Stimulated activated naive CD8-positive, alpha-beta T cell treated with anti-CD3 and anti-CD28 coated beads, Interleukin-15, amount 100 ng/mL, for 72 hours (primary cell): ENCODE results near the gene THEM5.

Experiments used
- ATAC-seq: fragments of 150-1000 bp; cut with Tn5 transposase; 2 replicates; pipeline ENCODE4 v1.10.0; 2021; ENCODE audit warnings: mild to moderate bottlenecking, moderate library complexity
- DNase-seq, 2 donors: peaks; one replicate each; pipeline ENCODE4 v3.0.0; 2021 to 2022
- H3K27ac Mint-ChIP-seq, 2 donors: one replicate each; pipeline ENCODE4 v1.8.0; 2022; ENCODE audit warnings: mild to moderate bottlenecking in 2 of 2, mixed read lengths in 2 of 2, moderate library complexity in 2 of 2
- H3K27me3 Mint-ChIP-seq: one replicate; pipeline ENCODE4 v1.8.0; 2022; ENCODE audit warnings: mixed read lengths
- H3K4me1 Mint-ChIP-seq: one replicate; pipeline ENCODE4 v1.8.0; 2022; ENCODE audit warnings: mild to moderate bottlenecking, mixed read lengths
- H3K4me3 Mint-ChIP-seq, 2 donors: one replicate each; pipeline ENCODE4 v1.8.0; 2022; ENCODE audit warnings: mild to moderate bottlenecking in 2 of 2, mixed read lengths in 2 of 2, moderate library complexity in 1 of 2
- H3K9me3 Mint-ChIP-seq, 2 donors: one replicate each; pipeline ENCODE4 v1.8.0; 2022; ENCODE audit warnings: mixed read lengths in 2 of 2

The THEM5 gene

DNA sequence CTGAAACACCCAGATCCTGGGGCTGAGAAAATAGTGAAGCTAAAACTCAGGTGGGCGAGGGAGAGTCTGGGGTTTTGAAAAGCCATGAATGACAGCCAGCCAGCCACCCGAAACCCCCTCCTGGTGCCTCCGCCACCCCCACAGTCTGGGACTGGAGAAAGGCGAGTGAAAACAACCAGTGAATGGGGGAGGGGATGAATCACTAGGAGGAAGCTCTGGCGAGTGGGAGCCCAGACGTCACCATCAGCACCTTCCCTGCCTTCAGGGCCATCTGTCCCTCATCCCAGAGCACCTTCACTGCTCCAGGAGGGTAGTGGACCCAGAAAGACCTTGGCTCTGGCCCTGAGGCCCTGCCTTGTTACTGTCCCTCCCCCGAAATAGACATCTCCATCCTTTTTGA lies 31.1 kb downstream of the THEM5 start:
- Mint-ChIP-seq H3K27ac (peak overlapping the region in 1 of 2 donors; percentile 89), H3K4me3 (peak overlapping the region in 1 of 2 donors; percentile 70), H3K9me3 (no peaks in the 10 kb centered on the region), H3K4me1 (peaks cover 65% of the 10 kb centered on the region), H3K27me3 (no peaks in the 10 kb centered on the region)
- peak in 1 of 2 donors; percentile 53 for DNase-seq
- ATAC-seq = peak; percentile 58

DNA sequence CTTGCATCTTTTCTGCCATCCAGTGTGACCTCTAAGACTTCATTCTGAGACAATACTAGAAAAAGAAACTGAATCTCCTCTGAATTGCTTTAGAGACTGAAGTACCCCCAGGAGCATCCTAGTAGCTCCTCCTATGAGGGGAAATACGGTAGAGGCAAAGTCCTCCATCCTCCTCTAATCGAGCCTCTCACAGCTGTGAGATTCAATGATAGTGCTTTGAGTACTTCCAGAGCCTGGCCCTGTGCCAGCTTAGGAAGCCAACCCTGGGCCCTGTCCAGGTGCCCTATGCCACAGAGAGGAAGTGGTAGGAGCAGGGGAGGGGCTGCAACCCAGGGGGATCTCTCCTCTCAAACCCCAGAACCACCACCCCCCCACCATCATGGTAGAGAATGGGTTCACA lies 32.6 kb downstream of the THEM5 start:
- no peak overlapping the region for H3K27ac Mint-ChIP-seq
- ATAC-seq = peak; percentile 16
- no peak overlapping the region for H3K4me3 Mint-ChIP-seq
- H3K27me3 Mint-ChIP-seq = no peaks in the 10 kb centered on the region
- H3K9me3 Mint-ChIP-seq = no peaks in the 10 kb centered on the region
- no peak for DNase-seq
- peaks cover 68% of the 10 kb centered on the region for H3K4me1 Mint-ChIP-seq

DNA sequence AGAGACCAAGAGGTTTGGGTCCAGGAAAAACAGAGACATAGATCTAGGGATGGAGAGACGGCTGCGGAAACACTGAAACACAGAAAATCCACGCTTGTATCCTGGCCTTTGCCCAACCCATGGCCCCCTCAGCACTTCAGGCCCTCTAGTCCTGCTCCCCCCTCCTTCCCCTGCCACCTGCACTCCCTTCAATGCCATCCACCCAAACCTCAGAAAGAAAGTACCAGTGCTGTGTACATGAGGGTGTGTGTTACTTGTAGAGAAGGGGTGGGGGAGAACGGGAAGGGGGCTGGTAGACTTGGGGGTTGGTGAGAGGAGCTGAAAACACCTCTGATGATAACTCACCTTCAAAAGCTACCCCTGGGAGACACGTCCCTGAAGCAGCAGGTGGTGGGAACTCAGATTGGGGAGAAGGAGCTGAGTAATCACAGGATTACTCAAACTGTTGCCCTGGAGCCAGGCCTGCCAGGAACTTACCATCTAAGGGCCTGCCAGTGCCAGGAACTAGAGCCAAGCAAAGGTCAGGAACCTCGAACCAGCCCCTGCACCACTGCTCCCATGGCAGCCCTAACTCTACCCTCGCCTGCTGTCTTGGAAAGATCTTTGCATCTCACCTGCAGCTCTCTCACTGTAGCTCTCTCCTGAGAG lies 33.4 kb downstream of the THEM5 start:
- H3K27me3 Mint-ChIP-seq = no peaks in the 10 kb centered on the region

DNA sequence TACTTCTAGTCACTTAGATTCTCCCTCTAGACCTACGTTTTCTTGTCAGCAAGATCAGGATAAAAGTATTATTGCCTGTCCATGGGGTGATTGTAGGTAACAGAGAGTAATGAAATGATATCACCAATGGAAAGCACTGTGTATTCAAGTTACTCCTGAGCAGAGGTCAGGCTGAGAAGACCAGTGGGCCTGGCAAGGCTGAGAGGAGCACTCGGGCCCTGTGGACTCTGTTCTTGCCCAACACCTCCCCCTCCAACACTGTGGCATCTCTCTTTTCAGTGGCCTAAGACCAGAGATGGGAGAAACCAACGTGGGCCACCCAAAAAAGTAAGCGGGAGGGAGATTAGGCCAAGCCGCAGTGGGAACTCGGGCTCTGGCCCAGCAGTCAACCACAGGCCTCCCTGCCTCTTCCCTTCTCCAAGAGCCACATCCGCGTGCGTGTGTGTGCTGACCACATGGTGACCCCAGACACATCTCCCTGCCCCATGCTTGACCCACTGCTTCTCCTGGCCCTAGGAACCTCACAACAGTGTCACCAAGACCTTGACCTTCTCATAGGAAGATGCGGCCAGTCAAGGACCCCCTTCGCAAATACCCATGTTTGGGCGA lies 34.2 kb downstream of the THEM5 start:
- DNase-seq (no peak), ATAC-seq (no peak)
- no peak overlapping the region for H3K27ac Mint-ChIP-seq
- peaks cover 69% of the 10 kb centered on the region for H3K4me1 Mint-ChIP-seq
- H3K27me3 Mint-ChIP-seq = no peaks in the 10 kb centered on the region
- H3K9me3 Mint-ChIP-seq = no peaks in the 10 kb centered on the region
- H3K4me3 Mint-ChIP-seq = no peak overlapping the region

More for the DNA sequence above, 33.4 kb downstream of the THEM5 start:
- H3K27ac Mint-ChIP-seq = peak overlapping the region in 1 of 2 donors; percentile 61
- peaks cover 68% of the 10 kb centered on the region for H3K4me1 Mint-ChIP-seq
- H3K4me3 Mint-ChIP-seq = no peak overlapping the region
- peak; percentile 45 for ATAC-seq
- no peaks in the 10 kb centered on the region for H3K9me3 Mint-ChIP-seq
- DNase-seq = no peak

DNA sequence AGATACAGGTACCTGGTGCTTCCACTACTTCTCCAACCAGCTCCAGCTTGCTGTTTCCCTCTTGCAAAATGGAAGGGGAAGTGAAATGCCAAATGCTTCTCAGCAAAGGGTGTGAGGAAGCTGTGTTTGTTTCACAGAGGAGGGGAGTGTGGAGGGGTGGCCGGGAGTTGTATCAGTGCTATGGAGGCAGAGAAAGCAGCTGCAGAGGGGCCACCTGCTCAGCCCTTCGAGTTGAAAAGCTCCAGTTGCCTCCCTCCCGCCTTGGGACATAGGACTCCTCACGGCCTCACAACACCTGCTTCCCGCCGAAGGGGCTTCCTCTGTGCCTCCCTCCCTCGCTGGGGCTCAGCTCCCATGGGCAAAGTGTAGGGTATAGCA lies 36.2 kb downstream of the THEM5 start:
- DNase-seq = no peak
- peaks cover 60% of the 10 kb centered on the region for H3K4me1 Mint-ChIP-seq
- H3K27ac Mint-ChIP-seq = no peak overlapping the region

DNA sequence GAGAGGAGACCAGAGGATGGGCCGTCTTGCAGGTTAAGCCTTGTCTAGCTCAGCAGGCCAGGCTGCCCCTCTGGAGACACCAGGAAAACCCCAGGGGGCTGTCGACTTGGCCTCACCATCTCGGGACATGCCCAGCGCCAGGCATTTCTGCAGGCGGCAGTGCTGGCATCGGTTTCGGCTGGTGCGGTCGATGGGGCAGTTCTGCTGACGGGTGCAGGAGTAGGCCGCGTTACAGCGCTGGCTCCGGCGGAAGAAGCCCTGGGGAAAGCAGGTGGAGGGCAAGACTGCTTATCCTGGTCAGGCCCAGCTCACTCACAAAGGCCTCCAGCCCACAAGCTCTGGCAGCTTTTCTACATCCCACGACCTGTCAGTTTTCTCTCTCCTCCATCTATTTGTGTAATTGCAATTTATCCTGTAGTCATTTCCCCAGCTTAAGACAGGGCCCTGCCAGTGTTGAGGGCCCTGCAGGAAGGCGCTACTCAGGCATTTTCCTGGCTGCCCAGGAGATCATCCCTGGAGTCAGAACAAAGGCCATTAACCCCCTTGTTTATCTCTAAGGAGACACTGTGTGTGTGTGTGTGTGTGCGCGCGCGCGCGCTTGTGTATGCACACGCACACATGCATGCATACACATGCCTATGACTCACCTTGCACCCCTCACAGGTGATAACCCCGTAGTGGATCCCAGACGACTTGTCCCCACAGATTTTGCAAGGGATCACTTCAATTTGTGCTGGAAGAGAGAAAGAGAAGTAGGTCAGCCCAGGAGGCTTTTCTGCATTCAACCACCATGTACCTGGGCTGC lies 36.8 kb downstream of the THEM5 start:
- no peak for DNase-seq
- ATAC-seq = no peak
- Mint-ChIP-seq H3K4me3 (no peak overlapping the region), H3K27me3 (no peaks in the 10 kb centered on the region), H3K4me1 (peaks cover 54% of the 10 kb centered on the region), H3K9me3 (no peaks in the 10 kb centered on the region), H3K27ac (no peak overlapping the region)

More for the DNA sequence above, 36.2 kb downstream of the THEM5 start:
- H3K27me3 Mint-ChIP-seq = no peaks in the 10 kb centered on the region
- H3K9me3 Mint-ChIP-seq = no peaks in the 10 kb centered on the region
- ATAC-seq = no peak
- H3K4me3 Mint-ChIP-seq = no peak overlapping the region

DNA sequence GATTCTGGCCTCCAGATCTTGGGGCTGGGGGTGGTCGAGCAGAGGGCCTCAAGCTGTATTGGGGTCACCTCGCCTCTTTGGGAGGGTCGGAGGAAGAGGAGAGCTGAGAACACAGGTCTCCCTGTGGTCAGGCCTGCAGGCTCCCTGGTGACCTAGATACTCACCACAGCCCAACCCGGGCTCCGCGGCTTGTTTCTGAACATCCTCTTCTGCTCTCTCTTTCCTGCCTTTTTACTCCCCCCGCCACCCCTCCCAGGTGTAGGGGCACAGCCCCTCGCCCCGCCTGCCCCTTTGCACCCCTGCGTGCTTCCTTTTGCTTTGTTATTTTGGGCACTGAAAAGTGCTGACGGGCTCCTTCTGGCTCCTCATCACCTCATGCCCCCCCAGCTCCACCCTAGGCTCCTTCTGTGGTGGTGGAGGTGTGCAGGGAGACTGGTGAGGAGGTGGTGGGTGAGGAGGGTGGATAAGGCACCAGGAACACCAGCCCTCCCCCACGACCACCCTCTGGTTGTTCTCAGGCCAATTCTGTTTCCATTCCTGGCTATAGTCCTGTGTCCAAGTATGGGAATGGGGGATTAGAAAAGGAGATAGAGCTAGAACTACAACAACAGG lies 37.7 kb downstream of the THEM5 start:
- no peak overlapping the region for H3K4me3 Mint-ChIP-seq
- DNase-seq = no peak
- no peaks in the 10 kb centered on the region for H3K27me3 Mint-ChIP-seq
- peaks cover 44% of the 10 kb centered on the region for H3K4me1 Mint-ChIP-seq
- H3K9me3 Mint-ChIP-seq = no peaks in the 10 kb centered on the region
- H3K27ac Mint-ChIP-seq = peak overlapping the region; percentile 49 to 68
- peak; percentile 49 for ATAC-seq

DNA sequence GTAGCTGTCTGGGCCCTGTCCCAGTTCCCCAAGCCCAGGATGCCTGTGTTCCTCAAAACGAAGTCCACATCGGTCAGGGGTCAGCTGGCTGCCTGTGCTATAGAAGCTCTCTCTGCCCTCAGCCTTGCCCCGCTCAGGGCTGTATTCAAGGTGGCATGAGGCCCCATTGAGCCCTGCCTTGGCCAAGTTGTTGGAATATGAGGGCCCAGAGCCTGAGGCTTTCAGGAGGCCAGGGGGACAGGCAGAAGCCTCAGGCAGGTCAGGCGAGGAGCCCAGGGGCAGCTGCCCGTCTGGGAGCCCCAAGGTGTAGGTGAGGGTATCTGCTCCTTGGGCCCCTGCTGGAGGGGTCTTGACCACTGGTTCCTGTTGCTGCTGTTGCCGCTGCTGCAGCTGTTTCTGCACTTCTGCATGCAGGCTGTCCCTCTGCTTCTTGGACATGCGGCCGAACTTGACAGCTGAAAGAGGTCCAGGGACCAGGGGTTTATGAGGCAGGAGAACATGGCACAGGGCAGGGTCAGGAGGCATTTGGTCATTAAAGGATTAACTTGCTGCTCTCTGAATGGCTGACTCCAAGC lies 38.5 kb downstream of the THEM5 start:
- ATAC-seq (no peak), DNase-seq (no peak)
- peaks cover 37% of the 10 kb centered on the region for H3K4me1 Mint-ChIP-seq
- no peak overlapping the region for H3K27ac Mint-ChIP-seq
- H3K27me3 Mint-ChIP-seq = no peaks in the 10 kb centered on the region
- no peak overlapping the region for H3K4me3 Mint-ChIP-seq
- H3K9me3 Mint-ChIP-seq = no peaks in the 10 kb centered on the region

DNA sequence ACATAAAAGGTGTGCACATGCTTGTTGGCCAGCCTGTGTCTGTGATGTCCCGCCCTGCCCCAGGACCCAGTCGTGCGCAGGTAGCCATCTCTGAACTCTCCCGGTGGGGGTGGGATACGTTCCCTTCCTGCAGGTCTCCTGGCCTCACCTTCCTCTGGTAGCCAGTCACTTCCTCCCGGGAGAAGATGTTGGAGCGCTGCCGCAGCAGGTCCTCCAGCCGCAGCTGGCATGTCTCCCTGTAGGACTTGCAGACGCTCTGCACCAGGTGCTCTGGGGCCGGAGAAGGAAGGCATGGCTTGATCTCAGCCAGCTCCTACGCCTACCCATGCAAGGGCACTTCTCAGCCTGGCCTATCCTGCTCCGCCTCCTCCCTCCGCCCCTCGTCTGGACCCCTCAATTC lies 39.1 kb downstream of the THEM5 start:
- H3K4me1 Mint-ChIP-seq = peaks cover 31% of the 10 kb centered on the region
- no peaks in the 10 kb centered on the region for H3K27me3 Mint-ChIP-seq
- no peak overlapping the region for H3K27ac Mint-ChIP-seq
- DNase-seq (no peak), ATAC-seq (no peak)
- H3K4me3 Mint-ChIP-seq = no peak overlapping the region
- H3K9me3 Mint-ChIP-seq = no peaks in the 10 kb centered on the region

DNA sequence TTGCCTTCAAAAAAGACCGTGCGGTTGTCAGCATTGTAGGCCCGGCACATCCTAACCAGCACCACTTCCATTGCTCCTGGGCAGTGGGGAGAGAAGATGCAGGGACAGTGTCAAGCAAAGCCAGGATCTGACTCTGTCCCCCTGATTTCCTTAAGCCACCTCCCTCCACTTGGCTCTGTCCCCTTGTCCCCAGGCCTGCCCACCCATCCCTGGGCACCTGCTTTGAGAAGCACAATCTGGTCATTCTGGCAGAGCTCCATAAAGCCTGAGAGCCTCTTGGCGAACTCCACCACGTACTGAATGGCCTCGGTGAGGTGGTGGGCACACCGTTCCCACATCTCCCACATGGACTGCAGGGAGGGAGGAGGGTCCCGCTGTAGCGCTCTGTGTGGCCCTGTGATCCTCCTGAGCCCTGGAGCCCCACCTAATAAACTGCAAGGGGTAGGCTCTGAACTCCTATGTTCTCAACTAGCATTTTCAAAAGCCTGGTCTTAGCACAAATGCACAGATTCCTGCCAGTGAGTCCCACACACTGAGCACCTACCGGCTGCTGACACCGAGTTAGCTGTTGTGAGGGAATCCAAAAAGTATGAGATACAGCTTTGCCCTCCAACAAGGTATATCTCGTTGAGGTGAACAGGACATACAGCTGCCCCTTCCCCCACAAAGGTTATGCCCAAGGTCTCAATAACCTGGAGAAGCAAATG lies 40.1 kb downstream of the THEM5 start:
- Mint-ChIP-seq H3K27me3 (no peaks in the 10 kb centered on the region), H3K27ac (no peak overlapping the region), H3K4me1 (peaks cover 31% of the 10 kb centered on the region), H3K4me3 (no peak overlapping the region), H3K9me3 (no peaks in the 10 kb centered on the region)
- ATAC-seq = no peak
- DNase-seq = no peak

DNA sequence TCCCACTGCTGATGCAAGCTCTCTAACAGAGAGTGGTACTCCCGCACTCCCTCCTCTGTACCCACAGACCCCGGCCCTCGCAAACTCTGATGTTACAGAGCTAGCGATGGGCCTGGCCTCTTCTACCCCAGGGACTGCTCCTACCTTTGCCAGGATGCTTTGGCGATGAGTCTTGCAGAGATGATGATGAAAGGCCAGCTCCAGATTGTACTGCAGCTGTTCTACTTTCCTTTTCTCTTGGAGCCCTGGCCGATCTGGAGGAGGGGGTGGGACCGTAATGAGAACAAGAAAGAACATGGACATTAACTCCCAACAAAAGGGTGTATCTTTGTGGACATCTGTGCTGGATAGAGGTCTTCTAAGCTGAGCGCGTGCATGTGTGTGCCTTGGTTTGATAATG lies 42.3 kb downstream of the THEM5 start:
- Mint-ChIP-seq H3K4me3 (no peak overlapping the region), H3K4me1 (peaks cover 17% of the 10 kb centered on the region)

DNA sequence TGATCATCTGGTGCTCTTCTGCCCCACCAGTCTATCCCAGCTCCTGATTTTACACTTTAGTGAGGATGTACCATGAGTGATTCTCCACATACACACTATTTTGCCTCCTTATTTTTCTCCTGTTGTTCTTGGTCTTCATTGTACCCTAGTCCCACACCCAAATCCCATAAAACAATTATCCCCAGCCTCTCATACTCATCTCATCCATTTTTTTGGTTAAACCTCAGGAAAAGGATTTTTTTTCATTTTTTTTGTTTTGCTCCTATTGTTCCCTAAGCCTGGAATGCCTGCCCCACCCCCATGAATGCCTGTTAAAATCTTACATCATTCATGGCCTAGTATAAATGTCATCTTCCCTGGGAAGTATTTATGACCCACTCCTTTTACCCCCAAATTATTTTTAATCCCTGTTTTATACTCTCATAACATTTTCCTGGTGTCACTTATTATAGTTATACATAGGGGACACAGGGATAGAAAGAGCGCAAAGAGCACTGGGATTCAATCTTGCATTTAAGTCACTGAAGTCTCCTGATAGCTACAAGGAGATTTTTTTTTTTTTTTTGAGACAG lies 43.4 kb downstream of the THEM5 start:
- Mint-ChIP-seq H3K4me1 (peaks cover 6% of the 10 kb centered on the region), H3K27ac (peak overlapping the region in 1 of 2 donors; percentile 6), H3K27me3 (no peaks in the 10 kb centered on the region), H3K4me3 (no peak overlapping the region), H3K9me3 (no peaks in the 10 kb centered on the region)
- ATAC-seq = no peak
- DNase-seq = no peak

More for the DNA sequence above, 42.3 kb downstream of the THEM5 start:
- DNase-seq = no peak
- H3K27me3 Mint-ChIP-seq = no peaks in the 10 kb centered on the region
- peak overlapping the region in 1 of 2 donors; percentile 14 for H3K27ac Mint-ChIP-seq
- no peaks in the 10 kb centered on the region for H3K9me3 Mint-ChIP-seq
- no peak for ATAC-seq

DNA sequence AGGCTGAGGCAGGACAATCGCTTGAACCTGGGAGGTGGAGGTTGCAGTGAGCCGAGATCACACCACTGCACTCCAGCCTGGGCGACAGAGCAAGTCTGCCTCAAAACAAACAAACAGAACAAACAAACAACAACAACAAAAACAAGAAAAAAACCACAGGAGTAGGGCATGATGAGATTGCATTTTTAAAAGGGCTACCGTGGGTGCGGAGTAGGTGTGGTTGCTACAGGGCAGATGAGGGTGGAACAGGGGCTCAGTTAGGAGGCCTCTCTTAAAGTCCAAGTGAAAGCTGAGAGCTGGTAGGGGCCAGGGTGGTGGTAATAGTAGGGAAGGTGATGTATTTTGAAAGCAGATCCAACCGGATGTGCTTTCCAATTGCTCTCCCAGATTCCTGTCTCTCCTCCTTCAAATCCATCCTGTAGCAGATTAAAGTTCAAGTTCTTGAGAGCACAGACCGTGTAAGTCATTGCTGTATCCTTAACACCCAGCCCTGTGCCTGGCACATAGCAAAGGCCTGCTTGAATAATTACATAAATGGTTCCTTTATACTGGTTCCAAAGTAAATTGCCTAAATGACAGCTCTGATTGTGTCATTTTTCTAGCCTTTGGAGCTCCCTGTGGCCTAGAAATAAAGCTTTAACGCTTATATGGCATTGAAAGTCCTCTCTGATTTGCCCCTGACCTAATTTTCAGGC lies 44.1 kb downstream of the THEM5 start:
- no peak overlapping the region for H3K4me3 Mint-ChIP-seq
- no peak overlapping the region for H3K27ac Mint-ChIP-seq
- ATAC-seq (no peak), DNase-seq (no peak)
- no peaks in the 10 kb centered on the region for H3K9me3 Mint-ChIP-seq
- no peaks in the 10 kb centered on the region for H3K4me1 Mint-ChIP-seq
- H3K27me3 Mint-ChIP-seq = no peaks in the 10 kb centered on the region

DNA sequence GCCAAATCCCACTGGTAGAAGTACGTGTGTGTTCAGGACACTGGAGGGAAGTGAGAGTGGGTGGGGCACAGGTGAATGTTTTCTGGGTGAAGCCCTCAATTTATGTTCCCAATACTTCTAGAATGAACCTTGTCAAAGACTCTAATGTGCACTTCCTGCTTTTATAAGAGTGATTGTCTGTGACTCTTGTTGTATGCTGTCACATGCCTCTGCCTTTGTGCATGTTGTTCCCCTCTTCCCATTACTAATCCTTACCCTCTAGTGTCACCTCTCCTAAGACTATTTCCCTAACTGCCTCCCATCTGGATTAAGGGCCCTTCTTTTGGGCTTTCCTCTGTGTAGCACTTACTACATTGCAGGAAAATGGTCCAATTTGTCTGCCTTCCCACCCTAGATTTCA lies 45.7 kb downstream of the THEM5 start:
- no peaks in the 10 kb centered on the region for H3K27me3 Mint-ChIP-seq
- H3K4me3 Mint-ChIP-seq = no peak overlapping the region
- no peak for DNase-seq
- no peaks in the 10 kb centered on the region for H3K9me3 Mint-ChIP-seq
- no peaks in the 10 kb centered on the region for H3K4me1 Mint-ChIP-seq
- H3K27ac Mint-ChIP-seq = no peak overlapping the region
- no peak for ATAC-seq
